K562 (cell line): ENCODE results near the gene SHC1. TPM values are rescaled to one million over a fixed set of nuclear protein-coding genes. Genes with fewer than 3 reads are reported as not detected.

Experiments used
- AFF1 ChIP-seq, 2 experiments: fragments of 450-650 bp; IDR thresholded peaks; 2 replicates each; pipeline ENCODE4 v1.6.1; 2018; ENCODE audit warnings: mild to moderate bottlenecking in 2 of 2, low read depth in 1 of 2; ENCODE audit not compliant: partially characterized antibody in 2 of 2
- ARHGAP35 ChIP-seq: fragments of 450-650 bp; IDR thresholded peaks from 2 replicates; pipeline ENCODE4 v1.6.1; 2018; ENCODE audit not compliant: partially characterized antibody
- BMI1 ChIP-seq: fragments of 150-350 bp; IDR thresholded peaks from 2 replicates; pipeline ENCODE4 v1.6.1; 2014; ENCODE audit warnings: low read length
- ESRRA ChIP-seq: fragments of 450-650 bp; IDR thresholded peaks from 2 replicates; pipeline ENCODE4 v1.6.1; 2014; ENCODE audit warnings: low read depth, mild to moderate bottlenecking, moderate library complexity, borderline replicate concordance
- FOXA3 ChIP-seq, 2 experiments: fragments of 450-650 bp in 1 of 2; sonication (generic) in 1 of 2; formaldehyde crosslinking; IDR thresholded peaks in 1 of 2; conservative IDR thresholded peaks in 1 of 2; 2 replicates each; pipeline versions ENCODE4 v1.4.0 to v1.8.0; 2020 to 2022; ENCODE audit warnings: mild to moderate bottlenecking in 2 of 2, missing genetic modification reagents in 1 of 2
- GTF2B ChIP-seq: IDR thresholded peaks from 2 replicates; pipeline ENCODE4 v1.6.1; 2011; ENCODE audit not compliant: insufficient read length; ENCODE audit errors: extremely low read depth
- HNRNPH1 ChIP-seq: fragments of 200-400 bp; formaldehyde crosslinking; optimal IDR thresholded peaks from 2 replicates; pipeline ENCODE3; 2017; ENCODE audit warnings: low read depth, mild to moderate bottlenecking, low read length, moderate library complexity
- MBD2 ChIP-seq: sonication (generic); IDR thresholded peaks from 2 replicates; pipeline ENCODE4 v1.6.1; 2016; ENCODE audit warnings: low read depth, borderline replicate concordance
- MIER1 ChIP-seq: fragments of 450-650 bp; IDR thresholded peaks from 2 replicates; pipeline ENCODE4 v1.6.1; 2016; ENCODE audit warnings: antibody characterized with exemption, mild to moderate bottlenecking, low read depth
- MXI1 ChIP-seq: IDR thresholded peaks from 2 replicates; pipeline ENCODE4 v1.6.1; 2011; ENCODE audit warnings: low read depth, mild to moderate bottlenecking, improper control_type of control experiment, low read length
- RBM25 ChIP-seq: fragments of 200-400 bp; formaldehyde crosslinking; IDR thresholded peaks from 2 replicates; pipeline ENCODE4 v1.6.1; 2018; ENCODE audit warnings: low read length, low read depth, moderate library complexity; ENCODE audit not compliant: severe bottlenecking
- TBL1XR1 ChIP-seq, 2 experiments: IDR thresholded peaks; 2 replicates each; pipeline ENCODE4 v1.6.1; 2012; ENCODE audit warnings: improper control_type of control experiment in 2 of 2, low read length in 2 of 2, mild to moderate bottlenecking in 1 of 2
- THRA ChIP-seq: fragments of 450-650 bp; IDR thresholded peaks from 2 replicates; pipeline ENCODE4 v1.6.1; 2017; ENCODE audit warnings: mild to moderate bottlenecking, moderate library complexity
- TRIM24 ChIP-seq, 2 experiments: fragments of 450-650 bp; IDR thresholded peaks; 2 replicates each; pipeline ENCODE4 v1.6.1; 2016
- ZNF696 ChIP-seq: fragments of 250-450 bp; sonication (Bioruptor Pico); conservative IDR thresholded peaks from 2 replicates; pipeline ENCODE4 v1.4.0; 2020; ENCODE audit warnings: mild to moderate bottlenecking, moderate library complexity
- polyA plus RNA-seq, 8 experiments: library from polyadenylated mRNA; depleted of rRNA in 4 of 8; stranded (reverse) in 5 of 8; unstranded in 3 of 8; fragments of >200 nt; fragmentation: Nextera tagmentation in 2 of 8; fragmentation: Illumina TruSeq in 1 of 8; extraction: Ambion mirVana in 2 of 8; extraction: Trizol in 1 of 8; gene quantifications; 2 replicates each; pipeline versions ENCODE4 v1.2.1 to v1.2.3, GENCODE V29; 2011 to 2014; ENCODE audit warnings: inconsistent platforms in 1 of 8, missing spikeins in 1 of 8
- total RNA-seq, 7 experiments: library from RNA; depleted of rRNA in 6 of 7; stranded (reverse); fragments of >200 nt in 6 of 7; fragmentation: Illumina TruSeq in 2 of 7; extraction: Trizol in 2 of 7; gene quantifications; 2 replicates each; pipeline versions ENCODE4 v1.2.1 to v1.2.3, GENCODE V29; 2011 to 2021; ENCODE audit warnings: low replicate concordance in 1 of 7
- TF ChIP-seq, protein P1 (sequence below), 3 experiments: fragments of 200-800 bp in 1 of 3; fragments of 250-450 bp in 1 of 3; fragments of 450-650 bp in 1 of 3; sonication (Bioruptor Pico) in 1 of 3; sonication (Bioruptor generic) in 1 of 3; formaldehyde crosslinking in 1 of 3; IDR thresholded peaks; 2 replicates each; pipeline versions ENCODE4 v1.6.1 to v1.8.0; 2016 to 2022; ENCODE audit warnings: mild to moderate bottlenecking in 2 of 3, missing genetic modification characterization in 2 of 3, missing compliant biosample characterization in 1 of 3, moderate library complexity in 1 of 3
- TF ChIP-seq, protein P2 (sequence below): fragments of 250-450 bp; sonication (Bioruptor Pico); IDR thresholded peaks from 2 replicates; pipeline ENCODE4 v1.8.0; 2021; ENCODE audit warnings: mild to moderate bottlenecking, moderate library complexity

SHC1 gene
- total and polyA plus RNA-seq, 9 of the 15 experiments (the other 6 are each of a cell fraction or from before 2014, with no cell fraction given) = 4.1 to 113 (median 51.9) TPM

DNA sequence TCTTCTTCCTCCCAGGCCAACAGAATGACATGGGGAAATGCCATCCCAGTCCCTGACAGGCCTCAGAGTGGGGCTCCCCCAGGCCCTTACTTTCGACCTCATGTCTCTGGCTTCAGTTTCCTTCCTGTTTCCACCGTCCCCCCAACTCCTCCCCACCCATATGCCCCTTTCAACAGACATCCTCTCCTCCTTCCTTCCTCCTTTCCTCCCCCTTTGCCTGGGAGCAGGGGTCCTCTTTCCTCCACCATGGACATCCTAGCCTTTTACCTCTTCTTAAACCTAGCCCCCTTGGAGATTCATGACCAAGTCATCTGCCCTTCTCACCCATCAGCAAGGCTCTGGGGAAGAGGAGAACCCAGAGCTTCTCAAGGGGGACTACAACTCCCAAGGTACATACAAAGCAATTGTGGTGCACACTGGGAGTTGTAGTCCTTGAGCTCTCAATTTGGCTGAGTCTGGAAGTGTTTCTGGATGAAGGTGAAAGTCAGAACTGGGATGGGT, 36.1 kb upstream of the SHC1 start (continued):
- TF ChIP-seq MXI1 (no peak), AFF1 (IDR thresholded peaks at IDR 0.05; ENCODE audit: low read depth in 1 of 2, partially characterized antibody in 2 of 2) (peak in 1 of 2 experiments; percentile 94), ARHGAP35 (no peak), MIER1 (no peak), TBL1XR1 (IDR thresholded peaks at IDR 0.05; ENCODE audit: low read length in 2 of 2) (no peak), ESRRA (no peak), THRA (no peak), ZNF696 (CRISPR knock-in tag) (no peak), BMI1 (no peak), MBD2 (peak; percentile 48; the same call in 1 of the 2 replicates), FOXA3 (CRISPR knock-in tag; conservative IDR thresholded peaks at IDR 0.05 in 1 of 2, IDR thresholded peaks at IDR 0.05 in 1 of 2) (no peak), RBM25 (no peak), GTF2B (no peak), HNRNPH1 (no peak), TRIM24 (IDR thresholded peaks at IDR 0.05) (no peak)
- TF ChIP-seq, protein P1, sequence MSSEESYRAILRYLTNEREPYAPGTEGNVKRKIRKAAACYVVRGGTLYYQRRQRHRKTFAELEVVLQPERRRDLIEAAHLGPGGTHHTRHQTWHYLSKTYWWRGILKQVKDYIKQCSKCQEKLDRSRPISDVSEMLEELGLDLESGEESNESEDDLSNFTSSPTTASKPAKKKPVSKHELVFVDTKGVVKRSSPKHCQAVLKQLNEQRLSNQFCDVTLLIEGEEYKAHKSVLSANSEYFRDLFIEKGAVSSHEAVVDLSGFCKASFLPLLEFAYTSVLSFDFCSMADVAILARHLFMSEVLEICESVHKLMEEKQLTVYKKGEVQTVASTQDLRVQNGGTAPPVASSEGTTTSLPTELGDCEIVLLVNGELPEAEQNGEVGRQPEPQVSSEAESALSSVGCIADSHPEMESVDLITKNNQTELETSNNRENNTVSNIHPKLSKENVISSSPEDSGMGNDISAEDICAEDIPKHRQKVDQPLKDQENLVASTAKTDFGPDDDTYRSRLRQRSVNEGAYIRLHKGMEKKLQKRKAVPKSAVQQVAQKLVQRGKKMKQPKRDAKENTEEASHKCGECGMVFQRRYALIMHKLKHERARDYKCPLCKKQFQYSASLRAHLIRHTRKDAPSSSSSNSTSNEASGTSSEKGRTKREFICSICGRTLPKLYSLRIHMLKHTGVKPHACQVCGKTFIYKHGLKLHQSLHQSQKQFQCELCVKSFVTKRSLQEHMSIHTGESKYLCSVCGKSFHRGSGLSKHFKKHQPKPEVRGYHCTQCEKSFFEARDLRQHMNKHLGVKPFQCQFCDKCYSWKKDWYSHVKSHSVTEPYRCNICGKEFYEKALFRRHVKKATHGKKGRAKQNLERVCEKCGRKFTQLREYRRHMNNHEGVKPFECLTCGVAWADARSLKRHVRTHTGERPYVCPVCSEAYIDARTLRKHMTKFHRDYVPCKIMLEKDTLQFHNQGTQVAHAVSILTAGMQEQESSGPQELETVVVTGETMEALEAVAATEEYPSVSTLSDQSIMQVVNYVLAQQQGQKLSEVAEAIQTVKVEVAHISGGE (CRISPR knock-in tag; IDR thresholded peaks at IDR 0.05) = no peak
- TF ChIP-seq, protein P2, sequence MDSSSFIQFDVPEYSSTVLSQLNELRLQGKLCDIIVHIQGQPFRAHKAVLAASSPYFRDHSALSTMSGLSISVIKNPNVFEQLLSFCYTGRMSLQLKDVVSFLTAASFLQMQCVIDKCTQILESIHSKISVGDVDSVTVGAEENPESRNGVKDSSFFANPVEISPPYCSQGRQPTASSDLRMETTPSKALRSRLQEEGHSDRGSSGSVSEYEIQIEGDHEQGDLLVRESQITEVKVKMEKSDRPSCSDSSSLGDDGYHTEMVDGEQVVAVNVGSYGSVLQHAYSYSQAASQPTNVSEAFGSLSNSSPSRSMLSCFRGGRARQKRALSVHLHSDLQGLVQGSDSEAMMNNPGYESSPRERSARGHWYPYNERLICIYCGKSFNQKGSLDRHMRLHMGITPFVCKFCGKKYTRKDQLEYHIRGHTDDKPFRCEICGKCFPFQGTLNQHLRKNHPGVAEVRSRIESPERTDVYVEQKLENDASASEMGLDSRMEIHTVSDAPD (CRISPR knock-in tag) = no peak
